Breast epithelium (tissue), 4 donors: ENCODE measurements around the gene EPG5. TPM values are rescaled to one million over a fixed set of nuclear protein-coding genes. Genes with fewer than 3 reads are reported as not detected.

ENCODE experiments used
- DNase-seq, 2 donors: peaks; one replicate each; pipeline ENCODE4 v3.0.0-alpha.2; 2019; ENCODE audit warnings: low spot score in 2 of 2
- H3K27ac ChIP-seq, 2 donors: fragments of 200-600 bp; sonication (generic) in 1 of 2; one replicate each; pipeline ENCODE4 v1.5.1; 2016 to 2019; ENCODE audit warnings: mild to moderate bottlenecking in 1 of 2
- H3K27me3 ChIP-seq, 2 donors: fragments of 200-600 bp; sonication (generic) in 1 of 2; one replicate each; pipeline versions ENCODE4 v1.5.1 to v1.6.0; 2017 to 2019; ENCODE audit warnings: control low read depth in 1 of 2, mild to moderate bottlenecking in 1 of 2
- H3K36me3 ChIP-seq: fragments of 200-600 bp; one replicate; pipeline ENCODE4 v1.5.1; 2019
- H3K4me1 ChIP-seq, 2 donors: fragments of 200-600 bp; sonication (generic); one replicate each; pipeline ENCODE4 v1.5.1; 2016 to 2019; ENCODE audit warnings: control low read depth in 1 of 2
- H3K4me3 ChIP-seq, 3 donors: fragments of 200-600 bp; sonication (generic); 1 replicate in 2 of 3; 2 replicates in 1 of 3; pipeline ENCODE4 v1.5.1; 2016 to 2019; ENCODE audit warnings: mild to moderate bottlenecking in 3 of 3, moderate library complexity in 2 of 3
- H3K9me3 ChIP-seq, 2 donors: fragments of 200-600 bp; sonication (generic) in 1 of 2; one replicate each; pipeline ENCODE4 v1.5.1; 2016 to 2019; ENCODE audit warnings: control low read depth in 1 of 2
- CTCF ChIP-seq, 3 donors: fragments of 450-650 bp; IDR thresholded peaks; one replicate each; pipeline ENCODE4 v1.5.1; 2016 to 2017; ENCODE audit warnings: antibody characterized with exemption in 3 of 3, mild to moderate bottlenecking in 3 of 3, moderate library complexity in 3 of 3
- POLR2A ChIP-seq: fragments of 450-650 bp; IDR thresholded peaks from one replicate; pipeline ENCODE4 v1.6.1; 2016; ENCODE audit warnings: antibody characterized with exemption, mild to moderate bottlenecking, moderate library complexity
- POLR2AphosphoS5 ChIP-seq, 3 donors: sonication (generic); formaldehyde crosslinking; IDR thresholded peaks; one replicate each; pipeline ENCODE4 v1.6.1; 2017; ENCODE audit warnings: antibody characterized with exemption in 3 of 3
- intact Hi-C: fragments of 100-400 bp; cut with DNase I; formaldehyde crosslinking; loops from one replicate; pipeline ENCODE4 v1.15.1; 2023; ENCODE audit warnings: low total_unique reads
- total RNA-seq, 3 donors: library from RNA; depleted of rRNA; stranded (reverse); fragments of >200 nt; gene quantifications; one replicate each; pipeline ENCODE4 v1.1.0, GENCODE V29; 2016

Gene EPG5
- total RNA-seq, 3 donors from 2014 or later, result 38.7 to 64.5 (median 48.8) TPM

GRCh38 chr18:45939236-45939635 lies 27.9 kb downstream of the EPG5 start:
- no peak for DNase-seq
- intact Hi-C loops, result no loop called here
- TF ChIP-seq CTCF (IDR thresholded peaks at IDR 0.05) (no peak), POLR2A (no peak), POLR2AphosphoS5 (IDR thresholded peaks at IDR 0.05) (no peak)
- no peak overlapping the region for H3K4me3 ChIP-seq
- no peak overlapping the region for H3K27ac ChIP-seq
- no peaks in the 10 kb centered on the region for H3K9me3 ChIP-seq
- no peaks in the 10 kb centered on the region for H3K36me3 ChIP-seq
- no peaks in the 10 kb centered on the region for H3K4me1 ChIP-seq
- H3K27me3 ChIP-seq, result no peaks in the 10 kb centered on the region

DNA sequence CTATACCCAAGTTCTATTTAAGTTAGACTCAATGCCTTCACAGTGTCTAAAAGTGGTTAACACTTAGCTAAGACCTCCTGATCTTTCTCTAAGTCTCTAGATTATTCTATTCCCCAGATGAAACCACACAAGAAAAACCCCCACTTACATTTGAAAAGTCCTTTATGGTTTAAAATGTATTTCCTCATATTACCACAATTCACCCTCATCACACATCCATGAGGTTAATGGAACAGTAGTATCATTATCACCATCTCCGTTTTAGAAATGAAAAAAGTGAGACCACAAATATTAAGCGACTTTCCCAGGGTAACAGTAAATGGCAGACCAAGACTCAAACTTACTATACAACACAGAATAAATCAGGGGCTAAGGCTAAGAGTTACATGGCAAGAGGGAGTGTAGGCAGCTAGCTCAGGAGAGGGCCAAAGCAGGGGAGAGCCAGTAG lies 28.6 kb downstream of the EPG5 start:
- no peaks in the 10 kb centered on the region for H3K36me3 ChIP-seq

GRCh38 chr18:45935591-45936335 lies 31.4 kb downstream of the EPG5 start:
- TF ChIP-seq POLR2A (no peak), POLR2AphosphoS5 (IDR thresholded peaks at IDR 0.05) (no peak), CTCF (IDR thresholded peaks at IDR 0.05) (no peak)
- intact Hi-C loops, result no loop called here
- Histone ChIP-seq H3K4me1 (no peaks in the 10 kb centered on the region), H3K27me3 (no peaks in the 10 kb centered on the region), H3K36me3 (no peaks in the 10 kb centered on the region), H3K9me3 (no peaks in the 10 kb centered on the region), H3K27ac (no peak overlapping the region), H3K4me3 (no peak overlapping the region)
- no peak for DNase-seq

More for the DNA sequence above, 28.6 kb downstream of the EPG5 start:
- Histone ChIP-seq H3K9me3 (no peaks in the 10 kb centered on the region), H3K27me3 (no peaks in the 10 kb centered on the region), H3K4me3 (no peak overlapping the region), H3K27ac (no peak overlapping the region), H3K4me1 (no peaks in the 10 kb centered on the region)
- no peak for DNase-seq
- intact Hi-C loops, result no loop called here
- TF ChIP-seq CTCF (IDR thresholded peaks at IDR 0.05), result no peak
- no peak for TF ChIP-seq POLR2AphosphoS5 (IDR thresholded peaks at IDR 0.05)
- TF ChIP-seq POLR2A, result no peak

- intact Hi-C loops, result no loop called here
- no peaks in the 10 kb centered on the region for H3K27me3 ChIP-seq
- no peak overlapping the region for H3K4me3 ChIP-seq
- no peak overlapping the region for H3K27ac ChIP-seq
- no peak for TF ChIP-seq POLR2A
- TF ChIP-seq POLR2AphosphoS5 (IDR thresholded peaks at IDR 0.05), result no peak
- TF ChIP-seq CTCF (IDR thresholded peaks at IDR 0.05), result no peak
- DNase-seq, result no peak
- no peaks in the 10 kb centered on the region for H3K9me3 ChIP-seq
- no peaks in the 10 kb centered on the region for H3K4me1 ChIP-seq
- peaks cover 5% of the 10 kb centered on the region for H3K36me3 ChIP-seq
These were observed 34.4 kb downstream of the EPG5 start for GRCh38 chr18:45932708-45933107.

GRCh38 chr18:45930963-45931362 lies 36.2 kb downstream of the EPG5 start:
- no peak for DNase-seq
- H3K4me1 ChIP-seq, result no peaks in the 10 kb centered on the region
- H3K27me3 ChIP-seq, result no peaks in the 10 kb centered on the region
- no peak for TF ChIP-seq POLR2AphosphoS5 (IDR thresholded peaks at IDR 0.05)
- TF ChIP-seq POLR2A, result no peak
- TF ChIP-seq CTCF (IDR thresholded peaks at IDR 0.05), result no peak
- H3K36me3 ChIP-seq, result peaks cover 5% of the 10 kb centered on the region
- H3K4me3 ChIP-seq, result no peak overlapping the region
- intact Hi-C loops, result no loop called here
- no peak overlapping the region for H3K27ac ChIP-seq
- H3K9me3 ChIP-seq, result no peaks in the 10 kb centered on the region
